ENCODE results near the gene TUBB.

DNA sequence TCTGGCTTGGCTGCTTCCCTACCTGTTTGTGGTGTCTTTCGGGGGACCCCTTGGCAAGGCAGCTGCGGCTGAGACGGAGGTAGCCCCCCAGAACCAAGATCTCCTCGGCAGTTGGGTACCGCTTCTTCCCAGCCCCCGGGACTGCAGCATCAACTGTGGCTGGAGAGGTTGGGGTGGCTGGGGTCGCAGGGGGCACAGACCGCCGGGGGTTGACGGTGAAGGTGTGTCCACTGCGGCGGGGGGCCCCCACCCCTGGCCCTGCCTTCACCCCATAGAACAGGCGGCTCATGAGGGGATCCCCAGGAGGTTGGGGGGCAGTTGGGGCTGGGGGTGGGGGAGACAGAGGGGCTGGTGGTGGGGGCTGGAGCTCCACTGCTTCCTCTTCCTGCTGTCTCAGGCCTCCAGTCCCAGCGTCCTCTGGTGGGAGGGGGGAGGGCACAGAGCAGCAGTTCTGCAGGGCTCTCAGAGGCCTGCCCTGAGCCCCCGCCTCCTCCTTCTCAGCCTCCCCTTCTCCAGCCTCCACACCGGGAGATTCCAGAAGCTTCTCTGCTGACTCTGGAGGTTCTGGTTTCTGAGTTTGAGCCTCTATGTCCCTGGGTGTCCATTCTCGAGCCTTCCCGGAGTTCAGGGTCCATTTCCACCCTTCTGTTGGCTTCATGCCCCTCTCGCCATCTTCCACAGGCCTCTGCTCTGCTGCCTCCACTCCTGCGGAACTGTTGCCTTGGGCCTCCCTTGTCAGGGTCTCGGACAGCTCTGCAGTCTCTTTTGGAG, 35.6 kb upstream of the TUBB start:
- TF ChIP-seq CTCF (IDR thresholded peaks at IDR 0.05) (no peak), POLR2A (IDR thresholded peaks at IDR 0.05; ENCODE audit: low read length) (no peak), ELK1 (IDR thresholded peaks at IDR 0.05; ENCODE audit: low read depth, low read length) (no peak), NR3C1 (IDR thresholded peaks at IDR 0.05) (no peak), RAD21 (conservative IDR thresholded peaks at IDR 0.05 in 1 of 2, IDR thresholded peaks at IDR 0.05 in 1 of 2) (no peak), ZFP36 (IDR thresholded peaks at IDR 0.05; ENCODE audit: borderline replicate concordance, partially characterized antibody) (no peak), CHD4 (IDR thresholded peaks at IDR 0.05; ENCODE audit: borderline replicate concordance) (no peak)

Measured in A549 (cell line).